Measurements from ENCODE around the gene USO1.

USO1 gene

GRCh38 chr4:75820676-75821075 lies 96.3 kb downstream of the USO1 start:
- Histone ChIP-seq H3K9me3 (ENCODE audit: insufficient read depth, low read length) (no peaks in the 10 kb centered on the region), H4K20me1 (ENCODE audit: insufficient read depth, low read length) (no peaks in the 10 kb centered on the region), H3K4me2 (ENCODE audit: low read length) (no peak overlapping the region), H3K4me3 (ENCODE audit: low read length) (no peak overlapping the region), H3K27ac (ENCODE audit: low read length) (no peak overlapping the region), H3K4me1 (ENCODE audit: low read length) (no peaks in the 10 kb centered on the region), H3K9ac (ENCODE audit: low read length) (no peak overlapping the region), H3K79me2 (ENCODE audit: low read length) (no peaks in the 10 kb centered on the region), H3K27me3 (ENCODE audit: low read depth, low read length) (no peaks in the 10 kb centered on the region), H3K36me3 (replicated peaks; ENCODE audit: low read depth, low read length) (peaks cover 9% of the 10 kb centered on the region), H2AFZ (ENCODE audit: low read depth, low read length) (no peak overlapping the region)
- no peak for TF ChIP-seq CTCF (IDR thresholded peaks at IDR 0.05; ENCODE audit: low read depth, low read length)
- TF ChIP-seq EZH2phosphoT487 (IDR thresholded peaks at IDR 0.05; ENCODE audit: low read depth): no peak

GRCh38 chr4:75821216-75821615 lies 96.8 kb downstream of the USO1 start:
- H3K4me1 ChIP-seq (ENCODE audit: low read length): no peaks in the 10 kb centered on the region
- no peak overlapping the region for H2AFZ ChIP-seq (ENCODE audit: low read depth, low read length)
- H3K79me2 ChIP-seq (ENCODE audit: low read length): no peaks in the 10 kb centered on the region
- no peaks in the 10 kb centered on the region for H4K20me1 ChIP-seq (ENCODE audit: insufficient read depth, low read length)
- H3K36me3 ChIP-seq (replicated peaks; ENCODE audit: low read depth, low read length): peaks cover 9% of the 10 kb centered on the region
- H3K9ac ChIP-seq (ENCODE audit: low read length): no peak overlapping the region
- no peak overlapping the region for H3K4me2 ChIP-seq (ENCODE audit: low read length)
- H3K4me3 ChIP-seq (ENCODE audit: low read length): no peak overlapping the region
- TF ChIP-seq EZH2phosphoT487 (IDR thresholded peaks at IDR 0.05; ENCODE audit: low read depth): no peak
- no peak for TF ChIP-seq CTCF (IDR thresholded peaks at IDR 0.05; ENCODE audit: low read depth, low read length)
- H3K27me3 ChIP-seq (ENCODE audit: low read depth, low read length): no peaks in the 10 kb centered on the region
- no peak overlapping the region for H3K27ac ChIP-seq (ENCODE audit: low read length)
- no peaks in the 10 kb centered on the region for H3K9me3 ChIP-seq (ENCODE audit: insufficient read depth, low read length)

GRCh38 chr4:75821966-75822365 lies 97.6 kb downstream of the USO1 start:
- Histone ChIP-seq H2AFZ (ENCODE audit: low read depth, low read length) (no peak overlapping the region), H3K4me1 (ENCODE audit: low read length) (no peaks in the 10 kb centered on the region), H3K27me3 (ENCODE audit: low read depth, low read length) (no peaks in the 10 kb centered on the region), H3K27ac (ENCODE audit: low read length) (no peak overlapping the region), H3K4me3 (ENCODE audit: low read length) (no peak overlapping the region), H3K79me2 (ENCODE audit: low read length) (no peaks in the 10 kb centered on the region), H3K9ac (ENCODE audit: low read length) (no peak overlapping the region), H3K36me3 (replicated peaks; ENCODE audit: low read depth, low read length) (peaks cover 4% of the 10 kb centered on the region), H4K20me1 (ENCODE audit: insufficient read depth, low read length) (no peaks in the 10 kb centered on the region), H3K4me2 (ENCODE audit: low read length) (no peak overlapping the region), H3K9me3 (ENCODE audit: insufficient read depth, low read length) (no peaks in the 10 kb centered on the region)
- no peak for TF ChIP-seq CTCF (IDR thresholded peaks at IDR 0.05; ENCODE audit: low read depth, low read length)
- TF ChIP-seq EZH2phosphoT487 (IDR thresholded peaks at IDR 0.05; ENCODE audit: low read depth): no peak

- Histone ChIP-seq H3K4me1 (ENCODE audit: low read length) (no peaks in the 10 kb centered on the region), H4K20me1 (ENCODE audit: insufficient read depth, low read length) (no peaks in the 10 kb centered on the region), H3K4me2 (ENCODE audit: low read length) (no peak overlapping the region), H3K27me3 (ENCODE audit: low read depth, low read length) (no peaks in the 10 kb centered on the region), H3K4me3 (ENCODE audit: low read length) (no peak overlapping the region), H3K9me3 (ENCODE audit: insufficient read depth, low read length) (no peaks in the 10 kb centered on the region), H3K79me2 (ENCODE audit: low read length) (no peaks in the 10 kb centered on the region), H3K36me3 (replicated peaks; ENCODE audit: low read depth, low read length) (peaks cover 3% of the 10 kb centered on the region), H2AFZ (ENCODE audit: low read depth, low read length) (no peak overlapping the region), H3K9ac (ENCODE audit: low read length) (no peak overlapping the region), H3K27ac (ENCODE audit: low read length) (no peak overlapping the region)
- no peak for TF ChIP-seq CTCF (IDR thresholded peaks at IDR 0.05; ENCODE audit: low read depth, low read length)
- TF ChIP-seq EZH2phosphoT487 (IDR thresholded peaks at IDR 0.05; ENCODE audit: low read depth): no peak
These were observed 98.0 kb downstream of the USO1 start for GRCh38 chr4:75822416-75822815.
